CD1c-positive myeloid dendritic cell (primary cell): Measurements from ENCODE around the gene CWF19L1.
"Not testable (repeated sequence)": the region's sequence is repeated elsewhere in the genome, so short reads cannot be mapped to it uniquely, and the experiment has no call there.

Source experiments
- DNase-seq: peaks from one replicate; pipeline ENCODE4 v3.0.0-alpha.2; 2016; ENCODE audit errors: extremely low spot score

The CWF19L1 gene

GRCh38 chr10:100267239-100268104 is at the start of gene CWF19L1:
TSS of gene CWF19L1 (minus strand) at chr10:100267638. CDS start at chr10:100267593, 45 bp downstream.
- DNase-seq: peak; percentile 81

- no peak for DNase-seq
Measured at GRCh38 chr10:100315615-100316014, 48.2 kb upstream of the CWF19L1 start.

GRCh38 chr10:100311298-100311697 is 43.9 kb upstream of the CWF19L1 start:
- DNase-seq: no peak

DNA sequence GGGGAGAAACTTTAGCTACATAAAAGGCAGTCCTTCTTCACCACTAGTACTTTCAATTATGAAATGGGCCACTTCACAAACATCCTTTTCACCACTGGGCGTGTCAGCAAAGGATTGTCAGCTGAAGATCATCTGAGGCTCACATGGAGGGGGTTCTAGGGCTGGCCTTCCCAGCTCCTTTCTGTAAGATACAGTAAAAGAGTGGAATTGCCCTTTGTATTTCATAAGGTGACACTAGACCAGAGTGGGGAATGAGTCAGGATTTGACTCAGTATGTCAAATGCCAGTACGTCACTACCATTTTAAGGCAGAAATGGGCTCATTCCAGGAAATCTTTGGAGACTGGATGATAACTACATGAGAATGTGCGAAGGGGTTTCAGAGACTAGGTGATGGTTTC is 40.2 kb upstream of the CWF19L1 start:
- DNase-seq: no peak

DNA sequence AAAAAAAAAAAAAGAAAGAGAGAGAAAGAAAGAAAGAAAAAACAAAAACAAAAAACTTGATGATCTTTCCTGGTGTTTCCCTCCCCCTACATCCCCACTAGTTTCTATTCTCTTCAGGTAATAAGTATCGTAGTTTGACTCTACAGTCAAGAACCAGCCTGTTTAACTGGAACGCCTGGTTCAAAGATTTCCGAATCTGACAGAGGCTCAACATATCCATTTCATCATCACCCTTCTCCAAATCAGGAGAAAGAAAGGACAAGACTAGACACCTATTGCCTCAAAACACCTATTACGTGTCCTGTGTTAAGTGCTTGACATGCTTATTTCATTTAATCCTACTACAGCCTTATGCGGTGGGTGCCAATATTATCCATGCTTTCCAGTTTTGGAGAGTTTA is 39.4 kb upstream of the CWF19L1 start:
- no peak for DNase-seq

DNA sequence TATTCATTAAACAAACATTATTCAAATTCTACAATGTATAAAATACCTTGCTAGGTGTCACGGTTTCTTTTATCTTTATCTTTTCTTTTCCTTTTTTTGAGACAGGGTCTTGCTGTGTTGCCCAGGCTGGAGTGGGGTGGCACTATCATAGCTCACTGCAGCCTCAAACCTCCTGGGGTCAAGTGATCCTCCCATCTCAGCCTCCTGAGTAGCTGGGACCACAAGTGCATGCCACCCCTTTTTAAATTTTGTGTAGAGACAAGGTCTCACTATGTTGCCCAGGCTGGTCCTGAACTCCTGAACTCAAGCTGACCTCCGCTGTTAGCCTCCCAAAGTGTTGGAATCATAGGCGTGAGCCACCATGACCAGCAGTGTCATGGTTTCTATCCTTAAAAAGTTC is 37.0 kb upstream of the CWF19L1 start:
- DNase-seq: no peak

GRCh38 chr10:100303724-100304319 is 36.4 kb upstream of the CWF19L1 start:
- peak; percentile 45 for DNase-seq

- DNase-seq: not testable (repeated sequence)
Measured at GRCh38 chr10:100301123-100301522, 33.7 kb upstream of the CWF19L1 start.

DNA sequence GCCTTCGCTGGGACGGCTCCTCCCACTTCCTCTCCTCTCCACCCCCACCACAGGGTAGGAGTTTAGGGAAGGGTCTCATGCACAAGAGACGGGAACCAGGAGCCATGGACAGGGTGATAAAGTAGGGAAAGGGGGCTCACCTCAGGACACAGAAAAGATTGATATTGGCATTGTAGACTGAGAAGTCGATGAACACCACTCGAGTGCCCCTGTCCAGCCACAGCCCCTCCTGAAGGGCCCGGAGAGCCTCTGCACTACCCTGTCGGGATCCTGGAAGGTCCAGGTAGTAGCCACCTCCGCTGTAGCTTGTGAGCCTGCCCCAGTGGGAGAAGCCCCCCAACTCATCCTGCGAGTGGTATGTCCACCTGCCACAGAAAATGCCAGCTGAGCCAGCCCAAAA is 29.8 kb upstream of the CWF19L1 start:
- DNase-seq: no peak

GRCh38 chr10:100293066-100293465 is 25.6 kb upstream of the CWF19L1 start:
- no peak for DNase-seq

GRCh38 chr10:100292300-100292699 is 24.9 kb upstream of the CWF19L1 start:
- peak; percentile 26 for DNase-seq

GRCh38 chr10:100291356-100291755 is 23.9 kb upstream of the CWF19L1 start:
- DNase-seq: peak; percentile 77

DNA sequence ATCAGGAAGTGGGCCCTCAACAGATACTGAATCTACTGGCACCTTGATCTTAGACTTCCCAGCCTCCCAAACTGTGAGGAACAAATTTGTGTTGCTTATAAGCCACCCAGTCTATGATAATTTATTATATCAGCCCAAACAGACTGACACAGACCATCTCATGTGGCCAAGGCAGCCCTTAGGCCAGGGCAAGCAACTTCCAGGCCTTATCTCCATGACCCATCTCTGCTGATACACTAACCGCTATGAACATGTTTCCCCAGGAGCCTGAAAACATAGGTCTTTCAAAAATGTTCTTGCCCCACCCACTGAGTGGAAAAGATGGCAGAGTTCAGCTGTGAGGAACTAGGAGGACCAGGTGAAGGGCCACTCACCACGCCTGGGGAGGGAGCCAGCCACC is 22.2 kb upstream of the CWF19L1 start:
- DNase-seq: no peak

DNA sequence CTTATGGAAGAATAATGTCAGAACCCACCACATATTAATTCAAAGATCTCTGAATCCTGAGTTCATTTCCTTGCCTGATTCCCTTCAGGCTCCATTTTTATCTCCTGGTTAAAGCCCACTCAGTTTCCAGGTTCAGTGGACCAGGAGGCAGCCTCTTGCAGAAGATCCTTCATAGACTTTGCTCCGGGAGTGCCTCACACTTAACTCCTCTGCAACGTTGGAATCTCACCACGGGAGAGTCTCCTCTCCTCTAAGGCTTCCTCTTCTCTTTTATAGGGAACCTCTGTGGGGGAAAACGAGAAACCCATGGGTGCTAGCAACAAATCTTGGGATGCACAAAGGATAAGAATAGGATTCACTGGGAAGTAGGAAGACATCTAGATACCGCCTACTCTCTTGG is 20.8 kb upstream of the CWF19L1 start:
- no peak for DNase-seq

DNA sequence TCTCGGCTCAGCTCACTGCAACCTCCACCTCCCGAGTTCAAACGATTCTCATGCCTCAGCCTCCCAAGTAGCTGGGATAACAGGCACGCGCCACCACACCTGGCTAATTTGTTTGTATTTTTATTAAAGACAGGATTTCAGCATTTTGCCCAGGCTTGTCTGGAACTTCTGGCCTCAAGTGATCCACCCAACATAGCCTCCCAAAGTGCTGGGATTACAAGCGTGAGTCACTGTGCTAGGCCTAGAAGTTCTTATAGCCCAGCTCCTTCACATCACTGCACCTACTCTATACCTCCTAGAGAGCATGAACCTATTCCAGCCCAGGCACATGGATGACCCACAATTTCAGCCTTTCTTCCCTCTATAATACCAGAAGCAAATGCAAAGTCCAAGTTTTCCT is 20.3 kb upstream of the CWF19L1 start:
- DNase-seq: no peak

- DNase-seq: peak; percentile 94
Measured at GRCh38 chr10:100286051-100287033, 18.9 kb upstream of the CWF19L1 start, which contains the start of gene BLOC1S2. TSS of gene BLOC1S2 (minus strand) at chr10:100286680. CDS start at chr10:100286659, 21 bp downstream.

DNA sequence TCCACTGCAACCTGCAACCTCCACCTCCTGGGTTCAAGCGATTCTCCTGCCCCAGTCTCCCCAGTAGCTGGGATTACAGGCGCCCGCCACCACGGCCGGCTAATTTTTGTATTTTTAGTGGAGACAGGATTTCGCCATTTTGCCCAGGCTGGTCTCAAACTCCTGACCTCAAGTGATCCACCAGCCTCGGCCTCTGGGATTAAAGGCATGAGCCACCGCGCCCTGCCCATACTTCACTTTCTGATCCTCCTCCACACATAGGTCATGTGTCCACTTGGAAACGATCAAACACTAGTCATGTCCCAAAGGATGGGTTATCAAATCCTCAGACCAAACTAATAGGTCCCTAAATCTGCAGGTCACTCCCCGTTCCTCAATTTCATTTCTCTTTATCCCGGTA is 17.9 kb upstream of the CWF19L1 start:
- DNase-seq: peak; percentile 43

DNA sequence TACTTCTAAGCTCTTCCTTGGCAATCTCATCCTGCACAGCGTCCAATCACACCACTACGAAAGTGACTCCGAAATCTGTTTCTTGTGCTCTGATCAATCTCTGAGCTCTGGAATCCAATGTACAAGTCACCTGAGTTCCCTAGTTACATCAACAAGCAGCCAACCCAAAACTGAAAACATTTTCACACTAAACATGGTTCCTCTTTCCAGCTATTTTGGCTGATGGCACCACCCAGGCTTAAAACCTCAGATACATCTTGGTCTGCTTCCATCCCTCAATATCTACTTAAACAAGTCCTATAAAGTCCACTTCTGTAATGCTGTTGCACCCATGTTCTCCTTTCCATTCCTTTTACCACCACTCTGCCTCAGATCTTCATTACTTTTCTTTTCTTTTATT is 15.5 kb upstream of the CWF19L1 start:
- DNase-seq: no peak

DNA sequence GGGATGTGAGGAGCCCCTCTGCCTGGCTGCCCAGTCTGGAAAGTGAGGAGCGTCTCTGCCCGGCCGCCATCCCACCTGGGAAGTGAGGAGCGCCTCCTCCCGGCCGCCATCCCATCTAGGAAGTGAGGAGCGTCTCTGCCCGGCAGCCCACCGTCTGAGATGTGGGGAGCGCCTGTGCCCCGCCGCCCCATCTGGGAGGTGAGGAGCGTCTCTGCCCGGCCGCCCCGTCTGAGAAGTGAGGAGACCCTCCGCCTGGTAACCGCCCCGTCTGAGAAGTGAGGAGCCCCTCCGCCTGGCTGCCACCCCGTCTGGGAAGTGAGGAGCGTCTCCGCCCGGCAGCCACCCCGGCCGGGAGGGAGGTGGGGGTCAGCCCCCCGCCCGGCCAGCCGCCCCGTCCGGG is 9.5 kb upstream of the CWF19L1 start:
- not testable (repeated sequence) for DNase-seq

DNA sequence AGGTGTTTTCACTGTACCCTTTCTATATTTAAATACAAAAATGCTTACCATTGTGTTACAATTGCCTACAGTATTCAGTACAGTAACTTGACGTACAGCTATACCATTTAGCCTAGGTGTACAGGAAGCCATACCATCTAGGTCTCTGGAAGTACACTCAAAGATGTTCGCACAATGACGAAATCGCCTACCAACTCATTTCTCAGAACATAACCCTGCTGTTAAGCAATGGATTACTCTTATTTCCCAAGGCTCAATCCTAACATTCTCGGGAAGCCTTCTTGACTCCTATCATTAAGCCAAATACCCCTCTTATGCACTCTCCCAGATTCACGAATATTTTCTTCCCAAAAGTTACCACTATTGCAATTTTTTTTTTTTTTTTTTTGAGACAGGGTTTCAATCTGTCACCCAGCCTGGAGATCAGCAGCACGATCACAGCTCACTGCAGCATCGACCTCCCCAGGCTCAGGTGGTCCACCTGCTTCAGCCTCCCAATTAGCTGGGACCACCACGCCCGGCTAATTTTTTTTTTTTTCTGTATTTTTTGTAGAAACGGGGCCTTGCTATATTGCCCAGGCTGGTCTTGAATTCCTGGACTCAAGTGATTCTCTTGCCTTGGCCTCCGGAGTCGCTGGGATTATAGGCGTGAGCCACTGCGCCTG is 1.5 kb downstream of the CWF19L1 start:
- peak; percentile 10 for DNase-seq

DNA sequence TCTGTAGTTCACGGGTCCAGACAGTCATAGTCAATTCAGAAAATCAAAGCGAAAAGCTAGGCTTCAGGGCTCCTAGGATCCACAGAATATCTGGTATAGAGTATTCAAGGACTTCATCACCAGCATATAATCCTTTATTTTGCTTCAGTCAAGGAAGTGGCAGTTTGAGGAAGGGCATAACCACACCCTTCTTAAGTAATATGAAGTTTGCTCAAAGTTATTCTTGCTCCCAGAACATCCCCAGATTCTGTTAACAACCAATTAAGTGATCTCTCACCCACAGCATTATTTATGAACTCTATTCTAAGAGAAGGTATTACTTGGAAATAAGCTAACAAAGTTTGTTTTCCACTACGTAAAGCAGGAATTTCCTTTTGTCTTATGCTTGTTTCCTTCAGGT is 13.2 kb downstream of the CWF19L1 start:
- DNase-seq: peak; percentile 34
